ENCODE data around the gene SYTL5.

DNA sequence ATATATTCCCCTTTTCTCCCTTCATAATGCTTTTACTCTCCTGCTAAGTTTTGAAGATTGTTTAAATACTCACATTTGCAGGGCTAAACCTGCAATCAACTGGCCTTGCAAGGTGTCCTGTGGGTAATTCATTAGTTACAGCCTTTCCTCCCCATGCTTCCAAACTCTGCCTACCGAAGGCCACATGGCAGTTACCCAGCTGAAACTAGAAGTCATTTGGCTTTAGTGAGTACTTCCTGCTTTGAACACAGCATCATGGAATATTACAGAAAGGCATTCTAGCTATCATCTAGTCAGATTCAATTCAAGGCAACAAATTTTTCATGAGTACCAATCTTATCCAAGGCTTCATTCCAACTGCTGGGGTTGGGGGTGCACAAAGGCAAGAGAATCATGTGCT is 158.7 kb downstream of the SYTL5 start:
- TF ChIP-seq, protein P1, sequence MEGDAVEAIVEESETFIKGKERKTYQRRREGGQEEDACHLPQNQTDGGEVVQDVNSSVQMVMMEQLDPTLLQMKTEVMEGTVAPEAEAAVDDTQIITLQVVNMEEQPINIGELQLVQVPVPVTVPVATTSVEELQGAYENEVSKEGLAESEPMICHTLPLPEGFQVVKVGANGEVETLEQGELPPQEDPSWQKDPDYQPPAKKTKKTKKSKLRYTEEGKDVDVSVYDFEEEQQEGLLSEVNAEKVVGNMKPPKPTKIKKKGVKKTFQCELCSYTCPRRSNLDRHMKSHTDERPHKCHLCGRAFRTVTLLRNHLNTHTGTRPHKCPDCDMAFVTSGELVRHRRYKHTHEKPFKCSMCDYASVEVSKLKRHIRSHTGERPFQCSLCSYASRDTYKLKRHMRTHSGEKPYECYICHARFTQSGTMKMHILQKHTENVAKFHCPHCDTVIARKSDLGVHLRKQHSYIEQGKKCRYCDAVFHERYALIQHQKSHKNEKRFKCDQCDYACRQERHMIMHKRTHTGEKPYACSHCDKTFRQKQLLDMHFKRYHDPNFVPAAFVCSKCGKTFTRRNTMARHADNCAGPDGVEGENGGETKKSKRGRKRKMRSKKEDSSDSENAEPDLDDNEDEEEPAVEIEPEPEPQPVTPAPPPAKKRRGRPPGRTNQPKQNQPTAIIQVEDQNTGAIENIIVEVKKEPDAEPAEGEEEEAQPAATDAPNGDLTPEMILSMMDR (IDR thresholded peaks at IDR 0.05), result no peak
- no peak for TF ChIP-seq POLR2A (IDR thresholded peaks at IDR 0.05)

All from ovary (tissue), 3 donors.